OCI-LY7 (cell line): ENCODE measurements around the gene RETREG1.

Experiments used
- EZH2phosphoT487 ChIP-seq: fragments of 200-600 bp; sonication (generic); IDR thresholded peaks from 2 replicates; pipeline ENCODE4 v1.6.1; 2018; ENCODE audit warnings: low read depth, borderline replicate concordance, mild to moderate bottlenecking, mixed run types, antibody characterized with exemption, low read length, moderate library complexity, mixed read lengths
- TF ChIP-seq, protein P1 (sequence below): fragments of 200-600 bp; sonication (generic); conservative IDR thresholded peaks from 2 replicates; pipeline ENCODE4 v1.5.1; 2014; ENCODE audit warnings: mild to moderate bottlenecking, antibody characterized with exemption, low read length, moderate library complexity, mixed read lengths

GRCh38 chr5:16505140-16505891 is 111.5 kb downstream of the RETREG1 start:
- TF ChIP-seq, protein P1, sequence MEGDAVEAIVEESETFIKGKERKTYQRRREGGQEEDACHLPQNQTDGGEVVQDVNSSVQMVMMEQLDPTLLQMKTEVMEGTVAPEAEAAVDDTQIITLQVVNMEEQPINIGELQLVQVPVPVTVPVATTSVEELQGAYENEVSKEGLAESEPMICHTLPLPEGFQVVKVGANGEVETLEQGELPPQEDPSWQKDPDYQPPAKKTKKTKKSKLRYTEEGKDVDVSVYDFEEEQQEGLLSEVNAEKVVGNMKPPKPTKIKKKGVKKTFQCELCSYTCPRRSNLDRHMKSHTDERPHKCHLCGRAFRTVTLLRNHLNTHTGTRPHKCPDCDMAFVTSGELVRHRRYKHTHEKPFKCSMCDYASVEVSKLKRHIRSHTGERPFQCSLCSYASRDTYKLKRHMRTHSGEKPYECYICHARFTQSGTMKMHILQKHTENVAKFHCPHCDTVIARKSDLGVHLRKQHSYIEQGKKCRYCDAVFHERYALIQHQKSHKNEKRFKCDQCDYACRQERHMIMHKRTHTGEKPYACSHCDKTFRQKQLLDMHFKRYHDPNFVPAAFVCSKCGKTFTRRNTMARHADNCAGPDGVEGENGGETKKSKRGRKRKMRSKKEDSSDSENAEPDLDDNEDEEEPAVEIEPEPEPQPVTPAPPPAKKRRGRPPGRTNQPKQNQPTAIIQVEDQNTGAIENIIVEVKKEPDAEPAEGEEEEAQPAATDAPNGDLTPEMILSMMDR, result no peak
- TF ChIP-seq EZH2phosphoT487, result no peak
